ENCODE results near the gene CHCHD3.
"Not testable (repeated sequence)": the region's sequence is repeated elsewhere in the genome, so short reads cannot be mapped to it uniquely, and the experiment has no call there.

Gene CHCHD3

DNA sequence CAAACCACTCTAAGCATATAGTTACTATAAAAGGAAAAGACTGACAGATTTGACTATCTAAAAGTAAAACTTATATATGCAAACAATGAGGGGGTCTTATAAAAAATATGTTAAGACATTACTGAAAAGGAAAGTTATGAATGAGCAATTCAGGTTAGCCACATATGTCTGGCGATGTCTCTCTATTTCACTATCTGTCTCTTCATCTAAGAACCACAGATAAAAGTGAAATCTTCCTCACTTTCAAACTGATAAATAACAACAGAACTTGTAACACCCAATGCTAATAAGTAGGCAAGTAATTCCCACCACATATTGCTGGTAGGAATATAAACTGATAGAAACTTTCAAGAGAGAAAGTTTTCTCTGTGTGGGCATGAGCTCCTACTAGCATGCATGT lies 138.2 kb downstream of the CHCHD3 start:
- DNase-seq: no peak

DNA sequence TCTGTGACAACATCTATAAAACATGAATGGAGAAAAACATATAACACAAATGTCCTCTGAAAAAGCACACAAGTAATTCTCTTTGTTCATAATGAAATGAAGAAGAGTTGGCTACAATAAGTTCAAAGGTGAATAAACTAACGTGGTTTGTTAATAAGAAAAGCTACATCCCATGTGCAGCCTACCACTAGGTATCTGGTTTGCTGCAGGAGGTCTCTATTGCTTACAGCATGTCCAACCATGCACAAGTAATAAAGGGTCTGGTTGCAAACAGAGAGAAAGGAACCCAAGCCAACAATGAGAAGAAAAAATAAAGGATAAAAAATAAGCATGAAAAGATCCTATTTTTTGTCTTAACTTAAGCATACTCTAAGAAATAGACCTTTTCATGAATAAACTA lies 139.2 kb downstream of the CHCHD3 start:
- DNase-seq: no peak

DNA sequence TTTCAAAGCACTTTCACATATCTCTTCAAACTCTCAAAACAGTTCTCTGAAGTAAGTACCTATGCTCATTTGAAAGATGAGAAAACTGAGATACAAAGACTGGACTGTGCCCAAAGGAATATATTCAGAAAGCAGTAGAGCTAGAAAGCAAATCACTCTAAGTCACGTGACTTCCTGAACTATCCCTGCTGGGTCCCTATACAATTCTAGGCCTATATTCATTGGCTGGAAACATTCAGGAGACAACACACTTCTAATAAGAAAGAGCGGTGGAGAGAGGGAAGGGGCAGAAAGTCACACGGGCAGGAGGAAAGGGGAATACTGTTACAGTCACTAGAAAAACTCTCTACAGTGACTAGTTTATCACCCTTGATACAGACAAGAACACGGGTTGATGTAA lies 140.0 kb downstream of the CHCHD3 start:
- no peak for DNase-seq

DNA sequence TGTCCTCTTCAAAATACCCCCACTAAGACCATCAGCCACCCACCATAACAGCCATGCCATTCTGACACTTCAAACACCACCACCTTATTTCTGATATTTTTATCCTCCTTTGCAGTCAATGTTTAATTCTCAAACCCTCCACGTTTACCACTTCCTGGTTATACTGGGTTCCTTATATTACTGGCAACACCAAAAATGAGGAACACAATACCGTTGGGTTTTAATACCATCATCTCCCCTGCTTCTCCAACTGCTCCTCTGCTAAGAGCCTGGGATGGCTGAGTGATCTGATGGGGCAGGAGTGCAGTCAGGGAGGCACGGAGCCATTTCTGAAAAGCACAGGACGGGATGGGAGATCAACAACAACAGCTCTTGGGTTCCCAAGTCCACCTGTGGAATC lies 140.5 kb downstream of the CHCHD3 start:
- no peak for DNase-seq

DNA sequence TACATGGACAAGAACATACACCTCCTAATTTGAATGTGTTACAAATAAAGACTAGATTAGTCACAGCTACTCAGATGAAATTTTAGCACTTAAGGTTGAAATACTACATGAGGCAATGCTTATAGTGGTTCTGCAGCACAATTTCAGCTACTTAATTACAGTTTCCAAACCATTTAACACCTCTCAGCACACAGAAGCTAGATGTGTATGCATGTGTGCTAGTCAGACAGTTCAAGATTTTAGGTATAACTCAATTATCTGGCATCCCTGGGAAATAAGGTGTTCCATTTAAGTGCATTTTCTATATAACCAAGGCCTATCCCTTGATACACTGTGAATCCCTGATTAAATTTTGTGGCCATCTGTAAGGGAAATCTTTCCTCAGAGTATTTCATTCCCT lies 141.8 kb downstream of the CHCHD3 start:
- DNase-seq: no peak

DNA sequence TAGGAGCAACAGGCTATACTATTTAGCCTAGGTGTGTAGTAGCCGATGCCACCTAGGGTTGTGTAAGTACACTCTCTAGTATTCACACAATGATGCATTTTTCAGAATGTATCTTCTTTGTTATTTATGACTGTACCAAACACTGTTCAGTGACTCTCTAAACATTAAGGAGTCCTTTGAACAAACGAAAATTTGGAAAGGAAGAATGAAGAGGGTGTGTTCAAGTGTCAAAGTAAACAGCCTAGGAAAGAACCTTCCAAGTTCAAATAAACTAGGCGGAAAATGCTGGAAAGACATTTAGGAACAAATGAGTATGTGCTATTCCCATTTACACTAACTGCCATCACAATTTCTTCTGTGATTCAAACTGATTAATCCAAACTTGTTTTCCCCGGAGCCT lies 142.4 kb downstream of the CHCHD3 start:
- DNase-seq: no peak

DNA sequence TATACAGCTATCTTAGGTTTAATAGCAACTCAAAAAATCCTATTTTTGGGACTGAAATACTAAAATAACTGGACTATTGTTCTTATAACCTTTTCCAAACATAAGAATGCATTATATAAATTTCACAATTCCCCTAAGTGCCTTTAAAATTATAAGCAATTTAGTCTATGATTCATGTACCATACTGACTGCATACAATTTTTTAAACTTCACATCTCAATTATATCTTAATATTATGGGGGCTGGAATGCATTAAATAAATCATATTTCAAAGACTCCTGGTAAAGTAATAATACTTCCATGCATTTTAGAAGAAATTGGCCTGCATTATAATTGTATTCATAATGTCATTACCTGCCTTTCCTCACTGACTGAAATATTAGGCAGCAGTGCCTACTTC lies 144.6 kb downstream of the CHCHD3 start:
- no peak for DNase-seq

DNA sequence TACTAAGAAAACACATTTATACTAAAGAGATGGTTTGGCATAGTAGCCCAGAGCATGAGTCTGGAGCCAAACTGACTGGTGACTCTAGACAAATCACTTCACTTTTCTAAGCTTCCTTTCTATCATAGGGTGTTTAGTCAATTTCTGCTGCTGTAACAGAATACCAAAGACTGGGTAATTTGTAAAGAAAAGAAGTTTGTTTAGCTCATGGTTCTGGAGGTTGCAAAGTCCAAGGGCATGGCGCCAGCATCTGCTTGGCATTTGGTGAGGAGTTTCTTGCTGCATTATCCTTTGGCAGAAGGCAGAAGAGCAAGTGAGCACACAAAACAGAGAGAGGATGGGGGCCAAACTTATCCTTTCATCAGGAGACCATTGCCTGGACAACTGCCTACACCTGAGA lies 146.3 kb downstream of the CHCHD3 start:
- DNase-seq: no peak

DNA sequence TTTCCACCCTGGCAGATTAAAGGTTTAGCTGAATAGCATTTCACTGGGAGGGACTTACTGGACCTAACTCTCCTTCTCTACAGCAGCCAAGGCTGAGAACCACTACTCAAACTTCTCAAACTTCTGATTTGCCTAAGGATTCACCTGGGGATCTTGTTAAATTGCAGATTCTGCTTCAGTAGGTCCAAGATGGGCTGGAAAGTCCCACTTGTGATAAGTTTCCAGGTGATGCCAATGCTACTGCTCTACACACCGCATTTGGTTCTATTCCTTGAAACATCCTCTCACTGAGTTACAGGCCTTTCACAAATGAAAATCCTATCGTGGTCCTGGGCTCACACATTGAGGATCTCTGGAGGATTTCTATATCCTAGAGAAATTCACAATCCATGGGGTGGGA lies 147.9 kb downstream of the CHCHD3 start:
- no peak for DNase-seq

DNA sequence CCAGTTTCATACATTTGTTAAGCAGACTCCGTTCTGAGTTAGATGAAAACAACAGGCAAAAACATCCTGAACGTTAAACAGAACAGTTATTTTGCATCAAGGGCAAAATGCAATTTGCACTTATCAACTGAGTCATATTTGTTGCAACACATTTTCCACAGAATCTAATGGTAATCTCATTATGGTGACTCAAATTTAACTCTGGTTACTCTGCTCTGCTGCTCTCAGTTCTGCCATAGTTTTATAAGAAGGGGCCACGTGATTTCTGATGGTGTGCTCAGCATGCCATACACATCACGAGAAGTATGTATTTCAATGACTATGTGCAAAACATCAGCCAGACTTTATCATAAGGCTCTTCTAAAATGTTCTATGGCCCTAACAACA lies 148.8 kb downstream of the CHCHD3 start:
- peak; percentile 58 for DNase-seq

DNA sequence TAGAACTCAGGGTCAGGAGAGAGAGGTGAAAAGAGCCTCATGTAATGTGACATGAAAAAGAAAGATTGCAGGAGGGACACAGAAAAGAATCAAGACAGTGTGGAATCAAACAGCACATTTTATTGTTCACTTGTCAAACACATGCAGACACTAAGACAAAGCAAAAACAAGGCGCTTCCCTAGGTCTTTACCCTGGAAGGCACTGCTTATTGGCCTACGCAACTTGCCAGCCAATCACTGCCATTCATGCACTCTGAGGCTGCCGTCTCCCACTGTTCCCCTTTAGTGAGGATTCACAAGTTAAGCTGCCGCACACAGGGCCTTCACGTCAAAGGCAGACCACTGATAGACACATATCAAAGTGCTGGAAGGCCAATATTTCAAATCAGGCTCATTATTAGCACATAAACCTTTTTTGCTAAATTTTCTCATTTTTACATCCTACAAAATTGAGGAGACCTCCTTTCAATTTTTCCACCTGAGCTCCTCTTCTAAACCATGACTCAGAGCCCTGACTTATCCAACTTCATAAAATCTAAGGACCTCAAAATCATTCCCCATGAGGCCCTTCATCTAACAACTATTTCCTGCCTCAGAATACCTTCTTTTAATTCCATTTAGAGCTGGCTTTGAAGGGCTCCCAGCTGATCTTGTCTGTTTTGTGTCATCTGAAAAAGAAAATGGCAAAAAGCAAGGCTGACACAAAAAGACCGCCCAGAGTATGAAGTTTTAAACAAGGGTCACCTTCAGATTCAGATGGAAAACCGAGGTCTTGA lies 149.4 kb downstream of the CHCHD3 start:
- DNase-seq: no peak

DNA sequence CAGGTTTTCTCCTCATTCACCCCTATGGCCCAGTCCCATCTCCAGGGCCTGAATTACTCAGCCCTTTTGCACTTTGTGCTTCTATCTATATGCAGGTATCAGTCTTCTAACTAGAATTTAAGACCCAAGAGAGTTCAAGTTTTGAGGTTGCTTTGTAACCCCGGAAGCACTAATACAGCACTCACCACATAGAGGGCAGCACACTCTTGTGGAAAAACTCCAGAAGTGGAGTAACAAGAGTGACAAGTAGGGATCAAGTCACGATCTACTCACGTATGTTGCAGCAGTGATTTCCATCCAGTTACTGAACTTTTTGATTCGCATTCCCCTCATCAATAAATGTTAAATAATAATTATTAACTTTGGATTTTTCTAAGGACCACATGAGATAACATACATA lies 151.0 kb downstream of the CHCHD3 start:
- peak; percentile 2 for DNase-seq

DNA sequence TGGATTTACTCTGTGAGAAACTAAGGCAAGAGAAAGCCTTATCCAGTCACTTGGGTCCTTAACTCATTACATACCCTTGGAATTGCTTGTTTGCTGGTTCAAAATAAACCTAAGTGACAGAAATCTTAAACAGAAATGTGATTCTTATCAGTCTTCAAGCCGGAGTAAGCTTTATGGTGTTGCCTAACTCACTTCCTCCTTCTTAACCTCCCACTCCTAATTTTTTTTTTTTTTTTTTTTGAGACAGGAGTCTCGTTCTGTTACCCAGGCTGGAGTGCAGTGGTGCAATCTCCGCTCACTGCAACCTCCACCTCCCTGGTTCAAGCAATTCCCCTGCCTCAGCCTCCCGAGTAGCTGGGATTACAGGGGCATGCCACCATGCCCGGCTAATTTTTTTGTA lies 151.9 kb downstream of the CHCHD3 start:
- not testable (repeated sequence) for DNase-seq

DNA sequence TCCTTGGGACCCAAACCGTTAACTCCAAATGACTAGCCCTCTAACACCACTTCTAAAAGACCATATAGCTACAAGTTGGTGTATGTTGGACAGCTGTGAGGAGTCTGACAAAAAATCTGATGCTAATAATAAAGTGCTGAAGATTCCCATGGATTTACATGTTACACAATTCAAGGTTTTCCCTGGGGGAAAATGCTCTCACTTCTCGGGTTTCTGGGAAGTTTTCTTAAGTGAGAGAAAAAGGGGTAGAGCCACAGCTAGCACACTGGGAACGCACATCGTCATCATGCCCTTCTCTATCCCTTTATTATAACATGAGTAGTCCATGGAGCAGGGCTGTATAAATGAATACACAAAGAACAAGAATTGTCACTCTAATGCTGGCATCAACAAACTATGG lies 162.1 kb downstream of the CHCHD3 start:
- DNase-seq: no peak

DNA sequence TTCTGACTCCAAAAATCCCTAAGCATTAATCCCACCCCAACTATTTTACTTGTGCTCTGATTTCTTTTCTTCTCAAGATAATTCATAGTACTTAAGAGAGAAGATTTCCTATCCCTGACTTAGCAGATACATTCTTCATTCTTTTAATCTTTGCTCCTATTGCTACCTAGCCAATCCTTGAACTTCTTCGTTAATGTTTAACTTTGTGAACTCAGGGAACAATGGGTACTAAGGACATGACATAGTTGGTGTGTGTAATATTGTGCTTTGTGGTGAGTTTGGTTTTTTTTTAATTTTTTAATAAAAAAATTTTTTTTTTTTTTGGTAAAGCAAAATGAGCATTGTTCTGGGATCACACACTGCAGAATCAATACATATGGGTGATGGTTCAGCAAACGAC lies 166.2 kb downstream of the CHCHD3 start:
- no peak for DNase-seq

DNA sequence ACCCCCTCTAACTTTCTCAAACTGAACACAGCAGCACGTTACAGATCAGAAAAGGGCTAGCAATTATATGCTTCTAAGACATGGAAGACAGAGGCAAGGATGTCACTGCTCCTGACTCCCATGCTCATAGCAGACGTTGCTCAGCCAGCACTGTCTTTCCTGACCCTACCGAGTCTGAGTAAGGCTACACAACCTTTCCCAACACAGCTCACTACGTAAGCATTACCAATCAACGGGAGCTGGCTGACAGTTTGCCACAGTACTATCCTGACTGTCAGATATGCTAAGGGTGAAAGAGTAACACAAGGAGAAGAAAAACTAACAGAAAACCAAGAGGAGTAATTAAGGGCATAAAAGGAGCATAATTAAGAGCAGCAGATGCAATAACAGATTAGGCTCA lies 171.2 kb downstream of the CHCHD3 start:
- no peak for DNase-seq

DNA sequence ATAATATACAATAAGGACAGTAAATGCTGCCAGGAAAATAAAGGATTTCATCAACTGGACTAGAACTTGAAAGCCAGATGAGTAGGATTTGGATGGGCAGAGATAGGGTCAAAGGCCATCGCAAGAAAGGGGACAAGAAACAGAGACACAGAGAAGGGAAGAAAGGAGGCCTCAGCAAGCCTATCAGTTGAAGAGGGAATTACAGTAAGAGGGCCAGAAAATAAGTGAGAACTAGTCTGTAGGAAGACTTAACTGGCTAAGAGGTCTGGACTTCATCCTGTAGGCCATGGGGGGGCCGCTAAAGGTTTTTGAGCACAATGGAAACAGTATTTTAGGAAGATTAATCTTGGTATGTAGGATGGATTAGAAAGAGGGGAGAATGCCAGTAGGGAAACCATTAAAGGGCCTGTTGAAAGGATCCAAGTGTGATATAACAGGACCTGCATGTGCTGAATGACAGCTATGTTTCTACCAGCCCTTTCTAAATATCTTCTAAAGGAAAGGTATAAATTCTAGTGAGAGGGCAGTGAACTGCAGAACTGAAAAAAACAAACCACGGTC lies 174.4 kb downstream of the CHCHD3 start:
- no peak for DNase-seq

DNA sequence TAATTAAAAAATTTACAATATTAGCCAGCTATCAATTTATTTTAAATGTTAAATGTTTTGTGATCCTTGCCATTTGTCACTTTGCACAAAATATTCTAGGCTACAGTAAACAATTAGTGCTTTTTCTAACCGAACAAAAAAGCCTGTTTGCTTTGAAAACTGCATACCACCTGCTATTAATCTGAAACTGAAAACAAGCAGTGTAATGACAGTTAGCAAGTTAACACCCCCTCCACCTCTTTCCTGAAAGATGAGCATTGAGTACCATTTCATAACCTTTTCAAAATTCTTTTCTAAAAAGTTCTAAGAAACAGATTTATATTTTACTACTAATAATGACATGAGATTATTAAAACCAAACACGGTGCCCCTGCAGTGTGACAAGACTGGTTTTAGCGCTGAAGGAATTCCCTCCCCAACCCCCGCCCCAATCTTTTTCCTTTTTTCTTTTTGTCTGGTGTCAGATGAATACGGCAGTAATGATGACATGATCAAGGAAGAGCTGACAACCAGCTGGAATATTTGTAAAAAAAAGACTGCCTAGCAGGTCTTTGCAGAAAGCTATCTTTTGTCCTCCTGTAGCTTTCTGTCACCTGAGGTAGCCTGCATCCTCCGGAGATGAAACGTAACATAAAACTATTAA lies 175.6 kb downstream of the CHCHD3 start:
- DNase-seq: no peak

DNA sequence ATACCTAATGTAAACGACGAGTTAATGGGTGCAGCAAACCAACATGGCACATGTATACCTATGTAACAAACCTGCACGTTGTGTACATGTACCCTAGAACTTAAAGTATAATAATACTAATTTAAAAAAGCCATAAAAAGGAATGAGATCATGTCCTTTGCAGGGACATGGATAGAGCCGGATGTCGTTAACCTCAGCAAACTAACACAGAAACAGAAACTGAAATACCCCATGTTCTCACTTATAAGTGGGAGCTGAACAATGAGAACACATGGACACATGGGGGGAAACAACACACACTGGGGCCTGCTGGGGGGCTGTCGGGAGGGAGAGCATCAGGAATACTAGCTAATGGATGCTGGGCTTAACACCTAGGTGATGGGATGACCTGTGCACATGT lies 176.8 kb downstream of the CHCHD3 start:
- DNase-seq: not testable (repeated sequence)

DNA sequence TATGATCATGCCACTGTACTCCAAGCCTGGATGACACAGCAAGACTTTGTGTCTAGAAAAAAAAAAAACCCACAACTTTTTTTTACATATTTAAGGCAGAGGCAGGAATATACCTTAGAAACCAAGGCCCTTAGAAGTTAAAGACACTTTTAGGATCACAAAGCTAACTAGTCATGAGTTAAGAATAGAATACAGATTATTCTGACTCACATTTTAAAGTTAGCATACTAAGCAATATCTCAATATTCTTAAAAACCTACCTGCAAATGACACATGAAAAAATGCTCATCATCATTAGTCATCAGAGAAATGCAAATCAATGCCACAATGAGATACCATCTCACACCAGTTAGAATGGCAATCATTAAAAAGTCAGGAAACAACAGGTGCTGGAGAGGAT lies 177.7 kb downstream of the CHCHD3 start:
- no peak for DNase-seq

DNA sequence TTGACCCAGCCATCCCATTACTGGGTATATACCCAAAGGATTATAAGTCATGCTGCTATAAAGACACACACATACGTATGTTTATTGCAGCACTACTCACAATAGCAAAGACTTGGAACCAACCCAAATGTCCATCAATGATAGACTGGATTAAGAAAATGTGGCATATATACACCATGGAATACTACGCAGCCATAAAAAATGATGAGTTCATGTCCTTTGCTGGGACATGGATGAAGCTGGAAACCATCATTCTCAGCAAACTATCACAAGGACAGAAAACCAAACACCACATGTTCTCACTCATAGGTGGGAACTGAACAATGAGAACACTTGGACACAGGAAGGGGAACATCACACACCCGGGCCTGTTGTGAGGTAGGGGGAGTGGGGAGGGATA lies 179.6 kb downstream of the CHCHD3 start:
- not testable (repeated sequence) for DNase-seq

DNA sequence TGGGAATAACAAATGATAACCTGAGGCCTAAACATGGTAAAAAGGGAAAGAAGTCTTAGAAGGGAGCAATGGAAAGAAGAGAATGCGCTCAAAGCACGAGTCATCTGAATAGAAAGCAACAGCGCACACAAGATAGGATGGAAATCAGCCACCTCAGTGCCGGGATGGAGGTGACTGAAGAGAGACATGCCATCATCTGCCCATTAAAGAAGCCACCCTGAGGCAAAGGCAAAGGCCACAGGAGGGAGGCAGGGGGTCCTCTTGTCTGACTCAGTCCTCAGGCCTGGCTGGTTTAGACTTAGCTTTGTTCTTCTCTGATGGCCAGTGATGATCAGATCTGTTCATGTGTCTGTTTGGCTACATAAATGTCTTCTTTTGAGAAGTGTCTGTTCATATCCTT lies 180.6 kb downstream of the CHCHD3 start:
- peak; percentile 1 for DNase-seq

DNA sequence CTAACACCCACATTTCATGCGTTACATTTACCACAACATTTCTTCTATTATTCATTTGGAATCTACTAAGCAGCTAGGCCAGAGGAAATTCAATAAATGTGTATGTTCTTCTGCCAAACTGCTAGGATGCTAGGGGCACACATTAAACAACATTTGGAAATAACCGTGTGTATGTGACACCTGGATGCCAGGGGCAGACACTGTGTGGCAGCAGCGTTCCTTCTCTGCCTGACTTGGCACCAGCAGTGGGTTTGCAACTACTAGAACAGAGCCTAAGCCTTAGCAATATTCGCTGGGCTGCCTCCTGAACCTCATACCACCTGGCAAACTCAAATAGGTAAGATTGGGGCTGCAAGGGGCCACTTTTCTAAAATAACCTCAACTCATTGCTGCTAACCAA lies 182.1 kb downstream of the CHCHD3 start:
- no peak for DNase-seq

DNA sequence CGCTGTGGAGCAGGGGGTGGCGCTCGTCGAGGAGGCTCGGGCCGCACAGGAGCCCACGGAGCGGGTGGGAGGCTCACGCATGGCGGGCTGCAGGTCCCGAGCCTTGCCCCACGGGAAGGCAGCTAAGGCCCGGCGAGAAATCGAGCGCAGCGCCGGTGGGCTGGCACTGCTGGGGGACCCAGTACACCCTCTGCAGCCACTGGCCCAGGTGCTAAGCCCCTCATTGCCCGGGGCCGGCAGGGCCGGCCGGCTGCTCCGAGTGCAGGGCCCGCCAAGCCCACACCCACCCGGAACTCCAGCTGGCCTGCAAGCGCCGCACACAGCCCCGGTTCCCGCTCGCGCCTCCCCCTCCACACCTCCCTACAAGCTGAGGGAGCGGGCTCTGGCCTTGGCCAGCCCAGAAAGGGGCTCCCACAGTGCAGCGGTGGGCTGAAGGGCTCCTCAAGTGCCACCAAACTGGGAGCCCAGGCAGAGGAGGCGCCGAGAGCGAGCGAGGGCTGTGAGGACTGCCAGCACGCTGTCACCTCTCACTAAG lies 183.2 kb downstream of the CHCHD3 start:
- DNase-seq: not testable (repeated sequence)

Measured in EL (cell line).